Measurements from ENCODE around the gene KRTAP10-10. TPM values are rescaled to one million over a fixed set of nuclear protein-coding genes. Genes with fewer than 3 reads are reported as not detected.

KRTAP10-10 gene
- not detected in 2 replicates for total RNA-seq (2021; fragmentation: NEBNext Ultra II Directional; extraction: Animal tissue kit (Norgen Biotek cat#: 25700))
- polyA plus RNA-seq (2011; rRNA removed) = not detected in 2 replicates
- polyA plus RNA-seq (2011; cell fraction: cytosol; rRNA removed) = not detected
- not detected for polyA plus RNA-seq (2011; cell fraction: nucleus; rRNA removed)
- polyA plus RNA-seq (2012, experiment 1 of 2) = 0.20 TPM in 1 of 4 replicates, not detected in the others
- not detected for polyA plus RNA-seq (2012, experiment 2 of 2)
- polyA plus RNA-seq (2013, experiment 1 of 2) = not detected
- polyA plus RNA-seq (2013, experiment 2 of 2) = not detected
- not detected in 2 replicates for polyA minus RNA-seq (2011; rRNA and poly(A)+ RNA removed)
- not detected for polyA minus RNA-seq (2011; cell fraction: cytosol; rRNA and poly(A)+ RNA removed)
- polyA minus RNA-seq (2011; cell fraction: nucleus; rRNA and poly(A)+ RNA removed) = not detected
- long read RNA-seq, experiment 1 = 0 reads
- long read RNA-seq, experiment 2 = 0 reads

DNA sequence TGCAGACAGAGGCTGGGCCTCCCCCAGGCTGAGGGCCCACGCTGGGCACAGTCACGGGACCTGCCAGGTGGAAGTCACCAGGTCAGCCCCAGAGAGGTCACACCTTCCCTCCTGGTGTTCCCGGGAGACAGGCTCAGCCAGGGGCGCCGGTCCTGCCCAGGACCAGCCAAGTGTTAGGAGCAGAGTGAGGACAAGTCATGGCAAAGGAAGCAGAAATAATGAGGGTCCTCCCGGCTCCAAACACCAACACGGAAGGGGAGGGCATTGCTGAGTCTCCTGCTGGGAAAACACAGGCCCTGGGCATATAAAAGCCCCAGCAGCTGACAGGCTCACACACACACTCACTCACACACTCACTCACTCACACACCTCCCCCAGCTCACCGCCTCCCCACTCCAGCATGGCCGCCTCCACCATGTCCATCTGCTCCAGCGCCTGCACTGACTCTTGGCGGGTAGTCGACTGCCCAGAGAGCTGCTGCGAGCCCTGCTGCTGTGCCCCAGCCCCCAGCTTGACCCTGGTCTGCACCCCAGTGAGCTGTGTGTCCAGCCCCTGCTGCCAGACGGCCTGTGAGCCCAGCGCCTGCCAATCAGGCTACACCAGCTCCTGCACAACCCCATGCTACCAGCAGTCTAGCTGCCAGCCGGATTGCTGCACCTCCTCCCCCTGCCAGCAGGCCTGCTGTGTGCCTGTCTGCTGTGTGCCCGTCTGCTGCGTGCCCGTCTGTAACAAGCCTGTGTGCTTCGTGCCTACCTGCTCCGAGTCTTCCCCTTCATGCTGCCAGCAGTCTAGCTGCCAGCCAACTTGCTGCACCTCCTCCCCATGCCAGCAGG lies at the start of gene KRTAP10-10:
Gene KRTAP10-10 (plus strand): TSS at position 339 of the 833 bp plus-strand sequence. CDS start 62 bp downstream, at position 401.
- POLR2A ChIA-PET (ENCODE audit: partially characterized antibody) = no interaction called here
- Histone ChIP-seq H2BK15ac (ENCODE audit: low read length) (0 out of 2 replicates have a peak within 1 kb of the TSS, but pooled peaks have one; percentile 40), H4K20me1 (replicated peaks in 1 of 2; ENCODE audit: control insufficient read depth in 1 of 2, insufficient read depth in 2 of 2, low read length in 2 of 2) (peaks cover 0 to 3% of the 10 kb centered on the region in 2 experiments), H3K4me1 (replicated peaks in 1 of 4; ENCODE audit: control insufficient read depth in 3 of 4, insufficient read depth in 4 of 4, low read length in 3 of 4) (no peaks in the 10 kb centered on the region; a peak in 1 of 7 replicates), H3K79me1 (ENCODE audit: low read depth, low read length) (no peaks in the 10 kb centered on the region), H3K56ac (replicated peaks; ENCODE audit: insufficient read length, low read depth, low read length) (no peak within 1 kb of the TSS), H2AK5ac (ENCODE audit: low read depth, low read length) (no peak within 1 kb of the TSS), H3K14ac (ENCODE audit: insufficient read length) (no peak within 1 kb of the TSS), H2BK20ac (ENCODE audit: low read length) (no peak within 1 kb of the TSS), H3K18ac (ENCODE audit: extremely low read depth, low read length) (no peak within 1 kb of the TSS), H3K4ac (replicated peaks; ENCODE audit: insufficient read length, low read depth, low read length) (no peak within 1 kb of the TSS), H3K27ac (ENCODE audit: low read depth, low read length) (no peak within 1 kb of the TSS), H3K23ac (ENCODE audit: insufficient read length) (no peak within 1 kb of the TSS), H2BK5ac (ENCODE audit: low read depth, low read length) (peak within 1 kb of the TSS; percentile 9; the same call in 1 of the 2 replicates), H2AFZ (ENCODE audit: low read length) (no peak within 1 kb of the TSS), H4K5ac (ENCODE audit: insufficient read length, low read depth, low read length) (no peak within 1 kb of the TSS), H2BK120ac (replicated peaks; ENCODE audit: low read depth, low read length) (no peak within 1 kb of the TSS), H3K9me3 (ENCODE audit: insufficient read depth in 2 of 2, low read depth in 1 of 2, low read length in 1 of 2) (peaks cover 3 to 10% of the 10 kb centered on the region in 2 experiments; a peak in 3 of 4 replicates), H3K36me3 (ENCODE audit: control insufficient read depth in 2 of 4, insufficient read depth in 4 of 4, low read length in 3 of 4) (no peaks in the 10 kb centered on the region), H2BK12ac (ENCODE audit: low read depth, low read length) (no peak within 1 kb of the TSS), H3K23me2 (ENCODE audit: low read depth, low read length) (no peaks in the 10 kb centered on the region), H4K8ac (ENCODE audit: extremely low read depth, insufficient read depth, low read length) (no peak within 1 kb of the TSS; the same call in 1 of the 2 replicates), H4K91ac (replicated peaks; ENCODE audit: insufficient read length, low read length) (peak within 1 kb of the TSS; percentile 54), H3K79me2 (ENCODE audit: control insufficient read depth in 1 of 2, insufficient read depth in 2 of 2, low read length in 2 of 2) (no peaks in the 10 kb centered on the region), H3K4me2 (ENCODE audit: insufficient read depth in 1 of 2, low read depth in 2 of 2, low read length in 2 of 2) (no peak within 1 kb of the TSS), H3K27me3 (replicated peaks in 1 of 4; ENCODE audit: control insufficient read depth in 3 of 4, extremely low read depth in 1 of 4, insufficient read depth in 3 of 4, low read length in 3 of 4) (no peaks in the 10 kb centered on the region), H3K9ac (replicated peaks in 1 of 4; ENCODE audit: extremely low read depth in 1 of 4, low read depth in 3 of 4, low read length in 3 of 4) (no peak within 1 kb of the TSS), H3K4me3 (ENCODE audit: extremely low read depth in 1 of 4, insufficient read depth in 2 of 4, low read depth in 3 of 4, low read length in 4 of 4) (no peak within 1 kb of the TSS)
- 86% methylated on average over 9 of the region's 21 CpGs; no CpG with 5 or more reads in 1 of the 2 experiments for WGBS, 2 experiments (ENCODE audit: extremely low coverage in 1 of 2, insufficient coverage in 1 of 2, insufficient read length in 1 of 2, insufficient replicate concordance in 2 of 2, low coverage in 1 of 2, low lambda C conversion rate in 2 of 2, missing lambda C conversion rate in 1 of 2)
- CTCF ChIA-PET (ENCODE audit: partially characterized antibody) = no interaction called here
- DNase-seq (ENCODE audit: low read depth in 1 of 2, low spot score in 2 of 2) (no peak), FAIRE-seq (no peak)
- TF ChIP-seq HDAC6 (IDR thresholded peaks at IDR 0.05; ENCODE audit: low read depth, low read length) (no peak), CHD1 (IDR thresholded peaks at IDR 0.05; ENCODE audit: low read depth, low read length) (no peak), POU5F1 (IDR thresholded peaks at IDR 0.05; ENCODE audit: low read depth, low read length) (no peak), RFX5 (IDR thresholded peaks at IDR 0.05; ENCODE audit: borderline replicate concordance, low read depth, low read length) (no peak), TBP (IDR thresholded peaks at IDR 0.05; ENCODE audit: low read depth, low read length) (no peak), RXRA (IDR thresholded peaks at IDR 0.05; ENCODE audit: insufficient read depth, low read depth, low read length) (no peak), E2F6 (IDR thresholded peaks at IDR 0.05) (no peak), SP2 (IDR thresholded peaks at IDR 0.05; ENCODE audit: low read length) (no peak)

Measured in H1 (cell line).